Glutamatergic neuron (in vitro differentiated cells): Measurements from ENCODE around the gene REM2. TPM values are rescaled to one million over a fixed set of nuclear protein-coding genes. Genes with fewer than 3 reads are reported as not detected.

ENCODE experiments used
- DNase-seq: peaks from one replicate; pipeline ENCODE4 v3.0.0; 2022
- H3K27ac Mint-ChIP-seq: one replicate; pipeline ENCODE4 v1.8.0; 2020; ENCODE audit warnings: mild to moderate bottlenecking, mixed read lengths, inconsistent platforms; ENCODE audit not compliant: unreplicated experiment
- H3K27me3 Mint-ChIP-seq: one replicate; pipeline ENCODE4 v1.8.0; 2020; ENCODE audit warnings: mild to moderate bottlenecking, moderate library complexity, mixed read lengths, inconsistent platforms; ENCODE audit not compliant: unreplicated experiment
- H3K36me3 Mint-ChIP-seq: one replicate; pipeline ENCODE4 v1.8.0; 2020; ENCODE audit warnings: mild to moderate bottlenecking, mixed read lengths, inconsistent platforms; ENCODE audit not compliant: unreplicated experiment
- H3K4me1 Mint-ChIP-seq: one replicate; pipeline ENCODE4 v1.8.0; 2020; ENCODE audit warnings: mild to moderate bottlenecking, low read depth, mixed read lengths, inconsistent platforms; ENCODE audit not compliant: unreplicated experiment
- H3K4me3 Mint-ChIP-seq: one replicate; pipeline ENCODE4 v1.8.0; 2020; ENCODE audit warnings: mild to moderate bottlenecking, mixed read lengths, inconsistent platforms; ENCODE audit not compliant: unreplicated experiment
- H3K9me3 Mint-ChIP-seq: one replicate; pipeline ENCODE4 v1.8.0; 2020; ENCODE audit warnings: mild to moderate bottlenecking, moderate library complexity, mixed read lengths, inconsistent platforms; ENCODE audit not compliant: unreplicated experiment
- CTCF ChIP-seq: fragments of 200-600 bp; sonication (generic); IDR thresholded peaks from one replicate; pipeline ENCODE4 v1.5.0; 2021; ENCODE audit not compliant: partially characterized antibody, unreplicated experiment
- total RNA-seq: library from RNA; stranded (reverse); fragmentation: NEBNext Ultra II Directional; extraction: Animal tissue kit (Norgen Biotek cat#: 25700); gene quantifications from one replicate; pipeline ENCODE4 v1.2.1, GENCODE V29; 2021; ENCODE audit not compliant: unreplicated experiment

Gene REM2
- total RNA-seq, 1 donor from 2014 or later, result 73.2 TPM

- peaks cover 49% of the 10 kb centered on the region for H3K4me1 Mint-ChIP-seq
- no peak for TF ChIP-seq CTCF
- H3K9me3 Mint-ChIP-seq, result peaks cover 28% of the 10 kb centered on the region
- peak overlapping the region; percentile 100 for H3K27ac Mint-ChIP-seq
- H3K36me3 Mint-ChIP-seq, result peaks cover 8% of the 10 kb centered on the region
- peak overlapping the region; percentile 99 for H3K4me3 Mint-ChIP-seq
- DNase-seq, result no peak
- peaks cover 40% of the 10 kb centered on the region for H3K27me3 Mint-ChIP-seq
Observed at GRCh38 chr14:22884076-22884737, 1.2 kb downstream of the REM2 start.

GRCh38 chr14:22884738-22885523 lies 1.9 kb downstream of the REM2 start:
- peaks cover 32% of the 10 kb centered on the region for H3K9me3 Mint-ChIP-seq

GRCh38 chr14:22885975-22886374 lies 3.0 kb downstream of the REM2 start:
- Mint-ChIP-seq H3K27ac (peak overlapping the region; percentile 95), H3K36me3 (peaks cover 8% of the 10 kb centered on the region), H3K4me1 (peaks cover 61% of the 10 kb centered on the region), H3K9me3 (peaks cover 34% of the 10 kb centered on the region), H3K27me3 (peaks cover 37% of the 10 kb centered on the region), H3K4me3 (peak overlapping the region; percentile 99)
- no peak for TF ChIP-seq CTCF
- DNase-seq, result no peak

More at GRCh38 chr14:22884738-22885523, 1.9 kb downstream of the REM2 start:
- peak overlapping the region; percentile 100 for H3K27ac Mint-ChIP-seq
- H3K4me1 Mint-ChIP-seq, result peaks cover 55% of the 10 kb centered on the region
- TF ChIP-seq CTCF, result no peak
- peak overlapping the region; percentile 99 for H3K4me3 Mint-ChIP-seq
- H3K27me3 Mint-ChIP-seq, result peaks cover 37% of the 10 kb centered on the region
- H3K36me3 Mint-ChIP-seq, result peaks cover 8% of the 10 kb centered on the region
- no peak for DNase-seq

GRCh38 chr14:22886500-22887259 lies 3.7 kb downstream of the REM2 start:
- Mint-ChIP-seq H3K27me3 (peaks cover 34% of the 10 kb centered on the region), H3K4me1 (peaks cover 57% of the 10 kb centered on the region), H3K4me3 (peak overlapping the region; percentile 99), H3K27ac (peak overlapping the region; percentile 100), H3K36me3 (peaks cover 8% of the 10 kb centered on the region), H3K9me3 (peaks cover 33% of the 10 kb centered on the region)
- TF ChIP-seq CTCF, result no peak
- peak; percentile 84 for DNase-seq
